ENCODE results near the gene NGB.

NGB gene

DNA sequence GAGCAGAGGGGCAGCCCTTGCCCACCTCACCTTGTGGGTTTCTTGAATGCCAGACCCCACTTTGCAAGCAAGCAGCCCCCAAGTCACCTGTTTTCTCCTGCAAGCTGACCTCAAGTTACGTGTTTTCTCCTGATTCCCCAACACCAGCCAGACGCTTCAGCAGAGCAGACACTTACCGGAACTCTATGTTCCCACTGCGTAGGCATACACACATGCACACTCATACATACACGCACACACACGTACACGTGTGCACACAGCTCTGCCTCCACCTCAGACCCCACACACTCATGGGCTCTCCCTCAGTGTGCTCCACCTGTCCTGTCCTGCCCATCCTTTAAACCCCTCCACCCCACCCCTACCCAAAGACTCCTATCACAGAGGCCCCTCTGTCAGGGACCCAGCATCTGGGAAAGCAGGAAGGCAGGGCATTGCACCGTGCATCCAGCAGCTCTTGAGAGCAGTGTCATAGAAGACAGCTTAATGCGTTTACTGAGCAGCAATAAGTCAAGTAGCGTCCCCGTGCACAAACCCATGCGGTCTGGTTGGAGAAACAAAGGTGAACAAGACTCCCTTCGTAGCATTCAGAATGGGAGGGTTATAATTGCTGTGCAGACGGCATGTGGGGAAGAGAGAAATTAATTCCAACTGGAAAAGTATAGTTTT lies 45.0 kb downstream of the NGB start:
- no peak for DNase-seq

DNA sequence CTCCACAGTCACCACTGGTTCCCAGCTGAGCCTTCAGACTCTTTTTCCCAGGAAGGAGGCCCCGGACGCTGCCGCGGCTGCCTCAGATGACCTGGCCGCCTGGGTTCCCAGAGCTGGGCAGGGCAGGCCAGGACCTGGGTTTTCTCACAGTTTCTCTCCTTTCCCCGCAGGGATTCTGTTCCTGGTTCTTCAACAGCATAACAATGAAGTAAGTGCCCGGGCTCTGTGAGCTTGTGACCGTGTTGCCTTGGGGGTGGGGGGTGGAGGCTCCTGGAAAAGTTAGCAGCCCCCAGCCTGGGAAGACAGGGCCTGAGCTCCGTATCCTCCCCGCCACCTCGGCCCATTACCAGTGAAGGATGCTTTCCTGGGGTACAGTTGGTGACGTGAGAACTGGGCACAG lies 45.8 kb downstream of the NGB start:
- no peak for DNase-seq

DNA sequence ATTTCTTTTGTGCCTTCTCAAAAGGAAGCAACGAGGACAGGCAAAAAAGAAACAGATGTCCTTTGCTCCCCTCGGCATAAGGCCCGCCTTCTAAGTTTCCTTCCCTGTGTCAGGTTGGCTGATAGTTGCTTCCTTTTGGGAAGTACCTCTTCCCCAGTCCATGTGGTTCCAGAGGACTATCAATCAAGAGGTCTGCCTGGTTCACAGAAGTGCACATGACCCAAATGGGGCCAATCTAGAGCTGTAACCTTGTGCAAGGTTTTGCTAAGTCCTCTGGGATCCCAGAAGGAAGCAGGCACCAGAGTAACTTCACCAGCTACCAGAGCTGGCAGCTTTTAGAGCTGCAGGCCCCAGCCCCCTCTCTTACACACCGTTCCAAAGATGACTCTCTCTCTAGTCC lies 46.8 kb downstream of the NGB start:
- no peak for DNase-seq

DNA sequence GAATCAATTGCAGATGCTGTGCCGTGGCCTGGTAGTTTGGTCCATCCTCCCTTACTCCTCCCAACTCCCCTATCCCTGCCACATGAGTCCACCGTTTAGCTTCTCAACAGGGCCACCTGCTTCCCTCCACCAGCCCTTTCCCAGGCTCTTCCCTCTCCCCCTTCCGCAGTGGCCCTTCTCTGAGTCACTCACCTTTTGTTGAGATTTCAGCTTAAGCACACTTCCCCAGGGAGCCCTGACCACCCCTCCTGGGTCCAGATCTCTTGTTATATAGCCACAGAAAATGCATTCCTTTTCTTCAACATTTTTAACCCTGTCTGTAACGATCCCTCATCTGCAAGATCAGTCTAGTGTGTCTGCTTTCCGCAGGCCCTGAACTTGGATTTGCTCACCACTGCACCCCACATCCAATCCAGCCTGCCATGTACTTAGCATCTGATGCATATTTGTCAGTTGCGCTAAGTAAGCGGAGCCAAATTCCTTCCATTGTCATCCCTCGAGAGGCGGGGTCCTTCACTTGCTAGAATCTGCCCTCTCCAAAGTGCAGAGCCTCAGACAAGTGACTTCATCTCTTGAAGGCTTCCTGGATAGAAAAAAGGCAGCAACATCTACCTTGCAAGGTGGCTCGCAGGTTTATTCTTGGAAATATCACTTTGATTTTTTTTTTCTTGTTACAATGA lies 48.3 kb downstream of the NGB start:
- DNase-seq, result no peak

DNA sequence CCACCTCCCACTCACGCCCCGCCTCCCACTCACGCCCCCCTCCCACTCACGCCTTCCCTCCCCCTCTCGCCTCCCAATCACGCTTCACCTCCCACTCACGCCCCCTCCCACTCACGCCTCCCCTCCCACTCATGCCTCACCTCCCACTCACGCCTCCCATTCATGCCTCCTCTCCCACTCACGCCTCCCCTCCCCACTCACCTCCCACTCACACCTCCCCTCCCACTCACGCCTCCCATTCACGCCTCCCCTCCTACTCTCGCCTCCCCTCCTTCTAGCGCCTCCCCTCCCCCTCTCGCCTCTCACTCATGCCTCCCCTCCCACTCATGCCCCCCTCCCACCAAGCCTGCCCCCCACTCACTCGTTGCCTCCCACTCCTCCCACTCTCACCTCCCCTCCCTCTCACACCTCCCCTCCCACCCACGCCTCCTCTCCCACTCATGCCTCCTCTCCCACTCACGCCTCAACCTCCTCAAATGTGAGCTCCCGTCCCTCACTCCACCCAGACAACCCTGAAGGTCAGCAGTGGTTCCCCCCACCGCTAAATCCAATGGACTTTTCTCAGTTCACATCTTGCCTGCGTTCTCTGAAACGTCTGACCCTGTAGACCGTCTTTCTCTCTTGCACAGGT lies 49.6 kb downstream of the NGB start:
- DNase-seq, result no peak

DNA sequence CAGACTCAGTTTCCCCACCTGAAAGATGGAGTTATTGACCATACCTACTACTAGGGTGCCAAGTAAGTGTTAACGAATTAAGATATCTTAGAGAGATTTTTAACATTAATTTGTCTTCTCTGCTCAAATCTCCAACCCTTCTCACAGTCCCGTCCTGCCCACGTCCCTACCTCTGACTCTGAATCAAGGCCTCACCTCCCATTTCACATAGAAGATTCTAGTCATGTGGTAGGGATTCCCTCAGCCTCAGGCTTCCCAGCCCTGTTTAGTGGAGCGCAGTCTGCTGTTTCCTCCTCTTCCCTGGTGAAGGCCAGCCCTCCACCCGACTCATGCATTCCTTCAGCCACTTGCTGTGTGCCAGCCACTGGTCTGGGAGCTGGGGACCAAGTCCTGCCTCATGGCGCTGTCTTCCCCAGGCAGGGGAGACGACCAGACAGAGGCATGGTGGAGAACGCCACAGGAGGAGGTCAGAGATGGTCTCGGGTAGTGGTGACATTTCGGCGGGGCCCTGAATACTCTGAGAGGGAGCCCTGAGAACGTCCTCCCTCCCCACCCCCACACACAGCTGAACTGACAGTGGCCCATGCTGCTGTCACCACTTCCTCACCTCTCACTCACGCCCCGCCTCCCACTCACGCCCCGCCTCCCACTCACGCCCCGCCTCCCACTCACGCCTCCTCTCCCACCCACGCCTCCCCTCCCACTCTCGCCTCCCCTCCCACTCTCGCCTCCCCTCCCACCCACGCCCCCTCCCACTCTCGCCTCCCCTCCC lies 50.6 kb downstream of the NGB start:
- no peak for DNase-seq

DNA sequence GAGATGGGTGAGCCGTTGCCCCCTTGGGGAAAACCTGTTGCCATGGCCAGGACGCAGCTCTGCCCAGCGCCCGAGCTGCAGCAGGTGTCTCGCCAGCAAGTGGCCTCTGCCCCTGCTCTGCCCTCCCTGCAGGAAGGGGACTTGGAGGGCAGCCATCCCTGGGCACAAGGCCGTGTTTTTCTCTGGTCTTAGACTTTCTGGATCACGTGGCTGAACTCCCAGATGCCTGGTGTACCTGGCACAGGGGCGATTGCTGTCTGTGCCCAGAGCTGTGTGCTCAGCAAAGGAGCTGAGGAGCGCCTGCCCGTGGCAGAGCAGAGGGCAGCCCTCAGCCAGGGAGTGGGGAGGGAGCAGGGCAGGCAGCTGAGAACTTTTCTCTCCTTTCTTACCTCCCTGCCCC lies 51.4 kb downstream of the NGB start:
- no peak for DNase-seq

DNA sequence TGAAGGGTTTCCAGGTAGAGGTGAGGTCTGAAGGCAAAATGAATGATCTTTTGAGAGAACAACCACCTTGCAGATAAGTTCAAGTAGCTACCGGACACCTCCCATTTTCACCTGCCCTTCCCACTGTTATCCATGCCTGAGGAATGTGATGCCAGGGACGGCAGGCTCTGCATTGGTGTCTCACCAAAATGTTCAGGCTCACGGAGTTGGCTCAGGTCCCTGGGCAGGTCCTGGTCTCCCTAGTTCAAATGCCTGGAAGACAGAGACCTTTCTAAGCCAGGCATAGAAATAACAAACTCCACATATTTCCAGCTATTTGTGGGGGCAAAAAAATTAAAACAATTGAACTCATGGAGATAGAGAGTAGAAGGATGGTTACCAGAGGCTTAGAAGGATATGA lies 53.5 kb downstream of the NGB start:
- DNase-seq, result no peak
